Measurements from ENCODE around the gene SLC41A1.

GRCh38 chr1:205856433-205856832 lies 43.4 kb upstream of the SLC41A1 start:
- TF ChIP-seq EZH2 (IDR thresholded peaks at IDR 0.05; ENCODE audit: insufficient read depth, poor library complexity, severe bottlenecking) (no peak), EZH2phosphoT487 (IDR thresholded peaks at IDR 0.05; ENCODE audit: insufficient read depth, low read depth) (no peak)

Data from GM23248 (cell line).